ENCODE measurements around the gene TMBIM6.

GRCh38 chr12:49707812-49708147 is 33.6 kb upstream of the TMBIM6 start:
- TF ChIP-seq CTCF (IDR thresholded peaks at IDR 0.05 in 4 of 5, conservative IDR thresholded peaks at IDR 0.05 in 1 of 5) = no peak
- no peak for TF ChIP-seq POLR2A (IDR thresholded peaks at IDR 0.05)
